ENCODE results near the gene TMEM87A. TPM values are rescaled to one million over a fixed set of nuclear protein-coding genes. Genes with fewer than 3 reads are reported as not detected.
"Not testable (repeated sequence)": the region's sequence is repeated elsewhere in the genome, so short reads cannot be mapped to it uniquely, and the experiment has no call there.

Gene TMEM87A
- total RNA-seq, 8 experiments from 2014 or later, result 34.9 to 88.9 (median 50.2) TPM

DNA sequence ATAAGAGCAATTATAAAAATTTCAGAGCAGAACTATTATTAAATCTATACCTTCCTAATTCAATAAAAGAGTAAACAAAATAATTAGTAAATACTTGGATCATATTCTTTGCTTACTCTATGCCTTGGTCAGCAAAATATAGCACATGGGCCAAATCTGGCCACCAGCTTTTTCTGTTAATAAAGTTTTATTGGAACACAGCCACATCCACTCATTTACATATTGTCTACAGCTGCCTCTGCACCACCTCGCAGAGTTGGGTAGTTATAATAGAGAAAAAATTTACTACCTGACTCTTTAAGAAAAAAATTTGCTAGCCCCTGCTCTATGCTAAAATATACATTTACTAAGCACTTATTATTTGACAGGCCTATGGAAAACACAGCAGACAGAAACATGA lies 32.4 kb downstream of the TMEM87A start:
- Histone ChIP-seq H3K27ac (no peak overlapping the region), H3K4me1 (replicated peaks in 1 of 2) (no peaks in the 10 kb centered on the region), H3K4me3 (no peak overlapping the region)
- ATAC-seq (replicated peaks in 6 of 8), result no peak
- in situ Hi-C loops (cut with MboI; ENCODE audit: low pct_unique_long_range_greater_than_20kb in 2 of 9, low sequenced_read_pairs in 9 of 9, unreplicated experiment in 9 of 9), result no loop called here
- WGBS, 10 experiments, result 33 to 100% (median 89%) methylated on average over 1 of the region's 1 CpG; no CpG with 5 or more reads in 1 of the 10 experiments

DNA sequence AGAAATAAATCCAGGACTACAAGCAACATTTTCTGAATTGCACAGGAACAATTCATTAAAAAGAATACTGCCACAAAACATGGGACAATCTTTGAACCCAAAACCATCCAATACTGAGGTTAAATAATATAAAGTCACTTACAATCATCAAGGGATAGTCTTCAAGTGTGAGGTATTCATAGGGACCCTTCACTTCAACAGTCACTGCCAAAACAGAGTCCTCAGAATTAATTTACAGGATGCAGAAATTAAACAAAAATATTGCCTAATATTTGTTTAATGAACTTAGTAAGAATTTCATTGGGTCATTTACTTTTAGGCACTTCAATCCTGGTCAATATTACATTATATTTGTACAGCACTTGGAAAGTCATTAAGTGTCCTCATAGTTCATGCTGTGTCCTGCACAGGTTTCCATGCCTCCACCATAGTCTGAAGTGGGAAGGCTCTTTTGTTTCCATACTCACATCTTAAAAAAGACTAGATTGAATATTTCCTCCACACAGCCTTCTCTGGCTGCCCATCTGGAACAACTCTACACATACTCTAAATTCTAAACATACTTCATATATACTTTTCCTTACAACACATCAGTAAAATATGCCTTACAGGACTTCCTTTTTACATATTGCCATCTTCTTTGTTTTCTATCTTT lies 33.6 kb downstream of the TMEM87A start:
- in situ Hi-C loops (cut with MboI; ENCODE audit: low pct_unique_long_range_greater_than_20kb in 2 of 9, low sequenced_read_pairs in 9 of 9, unreplicated experiment in 9 of 9), result no loop called here
- ATAC-seq (replicated peaks in 6 of 8), result no peak

DNA sequence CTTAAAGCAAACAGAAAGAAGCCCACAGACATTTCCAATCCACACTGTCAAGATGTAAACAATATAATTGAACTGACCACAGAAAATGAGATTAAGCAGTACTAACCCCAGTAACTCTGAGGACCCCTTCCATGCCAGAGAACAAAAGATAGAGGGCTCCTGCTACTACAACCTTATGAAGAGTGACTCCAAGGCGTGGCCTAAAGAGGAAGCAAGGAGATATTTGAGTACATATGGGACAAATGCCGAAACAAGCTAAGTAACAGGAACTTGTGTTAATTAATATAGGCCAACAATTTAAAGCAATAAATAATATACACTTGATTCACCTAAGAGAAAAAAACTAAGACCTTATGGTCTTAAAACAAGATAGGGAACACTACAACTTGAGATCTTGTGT lies 40.1 kb downstream of the TMEM87A start:
- Histone ChIP-seq H3K27ac (no peak overlapping the region), H3K4me1 (replicated peaks in 1 of 2) (no peaks in the 10 kb centered on the region), H3K4me3 (no peak overlapping the region)
- no peak for ATAC-seq (replicated peaks in 6 of 8)
- in situ Hi-C loops (cut with MboI; ENCODE audit: low pct_unique_long_range_greater_than_20kb in 2 of 9, low sequenced_read_pairs in 9 of 9, unreplicated experiment in 9 of 9), result no loop called here
- 58 to 100% (median 94%) methylated on average over 1 to 2 of the region's 2 CpGs; no CpG with 5 or more reads in 1 of the 10 experiments for WGBS, 10 experiments

More for the DNA sequence above, 33.6 kb downstream of the TMEM87A start:
- no peaks in the 10 kb centered on the region for H3K4me1 ChIP-seq (replicated peaks in 1 of 2)
- H3K27ac ChIP-seq, result no peak overlapping the region
- H3K4me3 ChIP-seq, result no peak overlapping the region

DNA sequence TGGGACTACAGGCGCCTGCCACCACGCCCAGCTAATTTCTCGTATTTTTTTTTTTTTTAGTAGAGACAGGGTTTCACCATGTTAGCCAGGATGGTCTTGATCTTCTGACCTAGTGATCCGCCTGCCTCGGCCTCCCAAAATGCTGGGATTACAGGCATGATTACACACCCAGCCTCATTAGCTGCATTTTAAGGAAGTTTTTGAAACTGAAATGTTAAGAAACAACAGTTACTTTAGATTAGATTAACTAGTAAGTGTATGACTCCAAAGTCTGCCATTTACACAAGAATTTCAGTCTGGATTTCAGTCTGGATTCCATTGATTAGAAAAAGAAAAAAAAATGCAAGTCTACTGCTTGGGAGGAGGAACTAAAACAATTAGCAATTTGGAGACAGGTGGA lies 40.6 kb downstream of the TMEM87A start:
- H3K27ac ChIP-seq, result no peak overlapping the region
- in situ Hi-C loops (cut with MboI; ENCODE audit: low pct_unique_long_range_greater_than_20kb in 2 of 9, low sequenced_read_pairs in 9 of 9, unreplicated experiment in 9 of 9), result no loop called here
- 0 to 100% (median 92%) methylated on average over 1 to 3 of the region's 5 CpGs; no CpG with 5 or more reads in 3 of the 10 experiments for WGBS, 10 experiments

DNA sequence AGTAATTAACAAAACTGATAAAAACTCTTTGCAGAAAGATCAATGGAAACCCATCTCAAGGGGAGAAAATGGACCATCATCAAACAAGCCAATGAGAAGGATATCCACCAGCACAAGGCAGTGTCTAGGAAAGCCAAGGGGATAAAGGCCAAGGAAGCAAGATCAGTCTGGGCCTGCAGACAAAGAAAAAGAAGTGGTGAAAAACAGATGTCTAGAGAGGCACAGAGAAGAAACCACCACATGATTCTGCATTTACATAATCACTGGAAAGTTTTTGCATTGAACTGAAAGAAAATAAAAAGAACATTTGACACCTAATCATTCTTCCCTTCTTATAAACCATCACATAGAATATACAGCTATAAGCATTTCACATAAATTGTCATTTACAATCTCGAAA lies 42.1 kb downstream of the TMEM87A start:
- in situ Hi-C loops (cut with MboI; ENCODE audit: low pct_unique_long_range_greater_than_20kb in 2 of 9, low sequenced_read_pairs in 9 of 9, unreplicated experiment in 9 of 9), result no loop called here
- Histone ChIP-seq H3K4me3 (no peak overlapping the region), H3K27ac (no peak overlapping the region), H3K4me1 (replicated peaks in 1 of 2) (no peaks in the 10 kb centered on the region)
- WGBS, 10 experiments, result 63 to 100% (median 100%) methylated on average over 1 of the region's 1 CpG; no CpG with 5 or more reads in 1 of the 10 experiments
- ATAC-seq (replicated peaks in 6 of 8), result peak in 3 of 8 experiments; percentile 70 to 74 (median 72)

More for the DNA sequence above, 40.6 kb downstream of the TMEM87A start:
- no peak overlapping the region for H3K4me3 ChIP-seq
- ATAC-seq (replicated peaks in 6 of 8), result no peak
- H3K4me1 ChIP-seq (replicated peaks in 1 of 2), result no peaks in the 10 kb centered on the region

DNA sequence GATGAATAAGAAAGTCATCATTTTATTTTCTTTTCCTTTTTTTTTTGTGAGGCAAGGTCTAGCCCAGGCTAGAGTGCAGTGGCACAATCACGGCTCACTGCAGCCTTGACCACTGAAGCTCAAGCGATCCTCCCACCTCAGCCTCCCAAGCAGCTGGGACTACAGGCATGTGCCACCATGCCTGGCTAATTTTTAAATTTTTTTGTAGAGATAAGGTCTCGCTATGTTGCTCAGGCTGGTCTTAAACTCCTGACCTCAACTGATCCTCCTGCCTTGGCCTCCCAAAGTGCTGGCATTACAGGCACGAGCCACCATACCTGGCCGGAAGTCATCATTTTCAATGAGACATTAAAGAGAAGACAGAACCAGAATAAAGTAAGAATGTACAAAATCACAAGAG lies 44.3 kb downstream of the TMEM87A start:
- H3K27ac ChIP-seq; H3K4me3 ChIP-seq; H3K4me1 ChIP-seq (replicated peaks in 1 of 2); in situ Hi-C loops (cut with MboI; ENCODE audit: low pct_unique_long_range_greater_than_20kb in 2 of 9, low sequenced_read_pairs in 9 of 9, unreplicated experiment in 9 of 9); ATAC-seq (replicated peaks in 6 of 8): not testable (repeated sequence)
- WGBS, 10 experiments, result 88 to 100% (median 97%) methylated on average over 3 to 5 of the region's 5 CpGs; no CpG with 5 or more reads in 1 of the 10 experiments

DNA sequence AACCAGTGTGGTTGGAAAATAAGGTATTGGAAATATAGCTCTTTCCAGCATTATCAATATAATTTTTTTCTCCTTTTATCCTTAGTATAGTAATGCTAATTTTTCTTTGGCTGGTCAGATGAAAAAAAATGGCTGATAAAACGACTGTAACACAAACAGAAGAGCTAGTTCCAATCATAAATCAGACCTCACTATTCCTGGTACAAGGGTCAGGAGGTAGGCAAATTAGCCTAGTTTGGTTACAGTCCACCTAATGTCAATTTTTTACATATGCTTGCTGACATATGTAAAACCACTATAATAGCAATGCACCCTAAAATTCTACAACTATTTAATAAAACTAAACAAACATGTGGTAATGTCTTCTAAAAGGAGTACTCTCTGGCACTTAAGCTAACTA lies 45.2 kb downstream of the TMEM87A start:
- H3K27ac ChIP-seq, result no peak overlapping the region
- 22 to 100% (median 50%) methylated on average over 1 of the region's 1 CpG; no CpG with 5 or more reads in 3 of the 10 experiments for WGBS, 10 experiments

DNA sequence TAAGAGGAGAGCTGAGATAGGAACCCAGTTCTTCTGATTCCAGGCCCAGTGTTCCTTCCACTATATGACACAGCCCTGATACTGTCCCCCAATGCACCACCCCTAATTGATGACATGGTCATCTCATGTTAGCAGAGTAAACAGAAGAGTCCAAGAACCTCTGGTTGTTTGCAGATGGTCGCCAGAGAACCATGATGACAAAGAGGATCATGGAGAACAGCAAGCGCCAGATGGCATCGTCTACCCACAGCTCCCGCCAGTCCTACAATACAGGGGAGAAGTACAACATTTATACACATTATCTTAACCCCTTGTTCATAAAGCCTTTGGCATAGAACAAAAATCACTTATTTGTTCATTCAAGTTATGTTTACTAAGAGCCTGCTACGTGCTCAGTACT lies 46.6 kb downstream of the TMEM87A start:
- in situ Hi-C loops (cut with MboI; ENCODE audit: low pct_unique_long_range_greater_than_20kb in 2 of 9, low sequenced_read_pairs in 9 of 9, unreplicated experiment in 9 of 9), result no loop called here
- 75 to 100% (median 93%) methylated on average over 2 to 5 of the region's 5 CpGs for WGBS, 10 experiments
- Histone ChIP-seq H3K4me1 (replicated peaks in 1 of 2) (no peaks in the 10 kb centered on the region), H3K4me3 (no peak overlapping the region), H3K27ac (no peak overlapping the region)
- ATAC-seq (replicated peaks in 6 of 8), result peak in 1 of 8 experiments; percentile 43

More for the DNA sequence above, 45.2 kb downstream of the TMEM87A start:
- in situ Hi-C loops (cut with MboI; ENCODE audit: low pct_unique_long_range_greater_than_20kb in 2 of 9, low sequenced_read_pairs in 9 of 9, unreplicated experiment in 9 of 9), result no loop called here
- ATAC-seq (replicated peaks in 6 of 8), result no peak
- H3K4me1 ChIP-seq (replicated peaks in 1 of 2), result no peaks in the 10 kb centered on the region
- H3K4me3 ChIP-seq, result no peak overlapping the region

DNA sequence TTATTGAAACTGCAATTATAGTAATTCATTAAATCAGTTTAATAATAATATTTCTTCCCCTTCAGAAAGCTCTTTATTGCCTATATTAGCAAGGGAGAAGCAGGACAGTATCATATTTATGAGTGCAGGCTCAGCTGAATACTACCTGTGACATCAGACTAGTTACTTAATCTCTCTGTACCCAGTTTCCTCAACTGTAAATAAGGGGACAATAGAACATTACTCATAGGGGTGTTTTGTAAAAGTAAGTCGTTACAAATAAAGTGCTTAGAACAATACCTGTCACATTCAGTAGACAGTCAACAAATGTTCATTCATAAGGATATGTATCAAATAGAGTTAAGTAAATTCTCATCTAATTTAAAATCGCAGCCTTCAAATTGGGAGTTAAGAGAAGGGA lies 53.0 kb downstream of the TMEM87A start:
- in situ Hi-C loops (cut with MboI; ENCODE audit: low pct_unique_long_range_greater_than_20kb in 2 of 9, low sequenced_read_pairs in 9 of 9, unreplicated experiment in 9 of 9), result no loop called here
- 0 to 90% (median 50%) methylated on average over 1 to 2 of the region's 2 CpGs; no CpG with 5 or more reads in 1 of the 10 experiments for whole genome bisulfite sequencing, 10 experiments

DNA sequence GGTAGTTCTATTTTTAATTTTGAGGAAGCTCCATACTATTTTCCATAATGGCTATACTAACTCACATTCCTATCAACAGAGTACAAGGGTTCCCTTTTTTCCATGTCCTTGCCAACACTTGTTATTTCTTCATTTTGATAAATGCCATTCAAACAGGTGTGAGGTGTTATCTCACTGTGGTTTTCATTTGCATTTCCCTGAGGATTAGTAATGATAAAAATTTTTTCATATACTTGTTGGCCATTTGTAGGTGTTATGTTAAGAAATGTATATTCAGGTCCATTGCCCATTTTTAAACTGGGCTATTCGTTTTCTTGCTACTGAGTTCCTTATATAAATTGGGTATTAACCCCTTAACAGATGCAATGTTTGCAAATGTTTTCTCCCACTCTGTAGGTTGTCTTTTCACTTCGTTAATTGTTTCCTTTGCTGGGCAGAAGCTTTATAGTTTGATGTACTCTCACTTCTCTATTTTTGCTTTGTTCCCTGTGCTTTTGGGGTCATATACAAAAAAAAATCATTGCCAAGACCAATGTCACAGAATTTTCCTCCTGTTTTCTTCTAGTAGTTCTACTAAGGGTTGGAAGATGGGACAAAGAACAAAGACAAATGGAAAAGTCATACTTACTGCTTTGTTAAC lies 54.2 kb downstream of the TMEM87A start:
- WGBS, 10 experiments, result 0 to 60% (median 31%) methylated on average over 1 to 2 of the region's 2 CpGs
- Histone ChIP-seq H3K4me3 (no peak overlapping the region), H3K4me1 (replicated peaks in 1 of 2) (no peaks in the 10 kb centered on the region), H3K27ac (no peak overlapping the region)
- in situ Hi-C loops (cut with MboI; ENCODE audit: low pct_unique_long_range_greater_than_20kb in 2 of 9, low sequenced_read_pairs in 9 of 9, unreplicated experiment in 9 of 9), result no loop called here
- no peak for ATAC-seq (replicated peaks in 6 of 8)

More for the DNA sequence above, 53.0 kb downstream of the TMEM87A start:
- H3K27ac ChIP-seq, result no peak overlapping the region
- no peak overlapping the region for H3K4me3 ChIP-seq
- H3K4me1 ChIP-seq (replicated peaks in 1 of 2), result no peaks in the 10 kb centered on the region
- no peak for ATAC-seq (replicated peaks in 6 of 8)

DNA sequence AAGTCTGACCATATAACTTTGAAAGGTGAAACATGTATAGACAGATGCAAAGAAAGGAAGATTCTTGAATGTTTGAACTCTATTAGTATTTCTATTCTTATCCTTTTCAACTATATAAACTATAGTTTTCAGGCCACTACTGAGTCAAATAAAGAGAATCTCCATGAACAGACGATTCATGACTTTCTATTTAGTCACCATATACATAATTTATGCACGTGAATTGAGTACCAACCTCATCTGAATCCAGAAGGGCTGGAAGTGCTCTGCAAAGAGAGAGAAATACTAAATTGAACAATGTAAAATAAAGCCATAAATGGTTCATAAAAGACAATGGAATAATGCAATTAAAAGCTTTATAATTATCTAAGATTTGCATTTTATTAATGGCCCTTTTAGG lies 55.7 kb downstream of the TMEM87A start:
- in situ Hi-C loops (cut with MboI; ENCODE audit: low pct_unique_long_range_greater_than_20kb in 2 of 9, low sequenced_read_pairs in 9 of 9, unreplicated experiment in 9 of 9), result no loop called here

DNA sequence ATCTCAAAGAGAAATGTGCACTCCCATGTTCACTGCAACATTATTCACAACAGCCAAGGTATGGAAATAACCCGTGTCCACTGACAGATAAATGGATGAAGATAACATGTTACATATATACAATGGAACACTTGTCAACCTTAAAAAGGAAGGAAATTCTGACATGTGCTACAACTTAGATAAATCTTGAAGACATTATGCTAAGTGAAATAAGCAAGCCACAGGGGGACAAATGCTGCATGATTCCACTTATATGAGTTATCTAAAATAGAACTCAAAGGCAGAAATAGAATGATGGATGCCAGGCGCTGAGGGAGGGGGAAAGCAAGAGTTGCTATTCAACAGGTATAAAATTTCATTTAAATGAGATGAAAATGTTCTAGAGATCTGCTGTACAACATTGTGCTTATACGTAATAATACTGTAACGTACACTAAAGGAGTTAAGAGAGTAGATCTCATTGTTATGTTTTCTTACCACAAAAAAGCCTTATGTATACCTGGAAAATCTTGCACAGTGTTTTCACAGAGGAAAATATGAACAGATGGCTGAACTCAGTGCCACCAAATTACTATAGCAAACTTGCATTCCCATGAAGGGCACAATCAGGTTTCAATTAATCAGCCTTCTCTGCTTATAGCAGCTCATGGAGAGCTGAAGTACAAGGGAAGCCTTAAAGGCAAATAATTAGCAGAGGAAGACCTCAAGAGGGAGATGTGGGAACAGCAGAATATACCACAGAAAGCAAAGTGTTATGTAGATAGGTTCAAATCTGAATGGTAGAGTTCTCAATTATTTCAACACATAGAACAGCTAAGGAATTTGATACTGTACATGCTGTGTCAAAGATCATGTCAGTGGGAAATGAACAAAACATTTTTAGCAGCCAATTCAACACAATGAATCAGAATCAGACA lies 57.1 kb downstream of the TMEM87A start:
- in situ Hi-C loops (cut with MboI; ENCODE audit: low pct_unique_long_range_greater_than_20kb in 2 of 9, low sequenced_read_pairs in 9 of 9, unreplicated experiment in 9 of 9), result no loop called here
- ATAC-seq (replicated peaks in 6 of 8), result peak in 2 of 8 experiments; percentile 30 to 47
- no peak overlapping the region for H3K4me3 ChIP-seq
- 68 to 100% (median 97%) methylated on average over 2 to 4 of the region's 4 CpGs for WGBS, 10 experiments
- H3K4me1 ChIP-seq (replicated peaks in 1 of 2), result peaks cover 3 to 9% of the 10 kb centered on the region in 2 donors
- H3K27ac ChIP-seq, result no peak overlapping the region

More for the DNA sequence above, 55.7 kb downstream of the TMEM87A start:
- peak in 3 of 8 experiments; percentile 32 to 87 (median 60) for ATAC-seq (replicated peaks in 6 of 8)
- WGBS, 10 experiments, result 0 to 100% (median 75%) methylated on average over 1 to 2 of the region's 2 CpGs
- H3K27ac ChIP-seq, result no peak overlapping the region
- no peak overlapping the region for H3K4me3 ChIP-seq
- peaks cover 3 to 9% of the 10 kb centered on the region in 2 donors for H3K4me1 ChIP-seq (replicated peaks in 1 of 2)

DNA sequence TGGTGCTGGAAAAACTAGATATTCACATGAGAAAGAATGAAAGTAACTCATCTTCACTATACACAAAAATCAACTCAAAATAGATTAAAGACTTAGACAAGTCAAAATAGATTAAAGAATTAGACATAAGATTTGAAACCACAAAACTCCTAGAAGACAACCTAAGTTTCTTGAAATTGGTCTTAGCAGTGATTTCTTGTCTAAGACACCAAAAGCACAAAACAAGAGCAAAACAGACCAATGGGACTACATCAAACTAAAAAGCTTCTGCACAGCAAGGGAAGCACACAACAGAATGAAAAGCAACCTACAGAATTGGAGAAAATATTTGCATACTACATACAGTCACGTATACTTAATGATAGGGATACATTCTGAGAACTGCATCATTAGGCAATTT lies 58.6 kb downstream of the TMEM87A start:
- Histone ChIP-seq H3K27ac (no peak overlapping the region), H3K4me1 (replicated peaks in 1 of 2) (peaks cover 3 to 9% of the 10 kb centered on the region in 2 donors), H3K4me3 (no peak overlapping the region)
- in situ Hi-C loops (cut with MboI; ENCODE audit: low pct_unique_long_range_greater_than_20kb in 2 of 9, low sequenced_read_pairs in 9 of 9, unreplicated experiment in 9 of 9), result no loop called here
- 83 to 100% (median 100%) methylated on average over 1 of the region's 1 CpG; no CpG with 5 or more reads in 3 of the 10 experiments for whole genome bisulfite sequencing, 10 experiments
- ATAC-seq (replicated peaks in 6 of 8), result no peak
